Panc1 (cell line): ENCODE results near the gene CLK3.

Experiments
- CTCF ChIP-seq: fragments of 450-650 bp; IDR thresholded peaks from 2 replicates; pipeline ENCODE4 v1.5.1; 2017; ENCODE audit warnings: mild to moderate bottlenecking
- POLR2AphosphoS5 ChIP-seq: IDR thresholded peaks from 2 replicates; pipeline ENCODE4 v1.6.1; 2012; ENCODE audit warnings: mild to moderate bottlenecking, low read depth, low read length, moderate library complexity
- TF ChIP-seq, protein P1 (sequence below), 2 experiments: IDR thresholded peaks; 2 replicates each; pipeline ENCODE4 v1.6.1; 2011 to 2012; ENCODE audit warnings: low read depth in 2 of 2, control low read depth in 1 of 2, low read length in 1 of 2, mild to moderate bottlenecking in 1 of 2, moderate library complexity in 1 of 2; ENCODE audit not compliant: insufficient read depth in 1 of 2

GRCh38 chr15:74626752-74627692 is 11.4 kb downstream of the CLK3 start:
- TF ChIP-seq CTCF: no peak
- no peak for TF ChIP-seq POLR2AphosphoS5
- TF ChIP-seq, protein P1, sequence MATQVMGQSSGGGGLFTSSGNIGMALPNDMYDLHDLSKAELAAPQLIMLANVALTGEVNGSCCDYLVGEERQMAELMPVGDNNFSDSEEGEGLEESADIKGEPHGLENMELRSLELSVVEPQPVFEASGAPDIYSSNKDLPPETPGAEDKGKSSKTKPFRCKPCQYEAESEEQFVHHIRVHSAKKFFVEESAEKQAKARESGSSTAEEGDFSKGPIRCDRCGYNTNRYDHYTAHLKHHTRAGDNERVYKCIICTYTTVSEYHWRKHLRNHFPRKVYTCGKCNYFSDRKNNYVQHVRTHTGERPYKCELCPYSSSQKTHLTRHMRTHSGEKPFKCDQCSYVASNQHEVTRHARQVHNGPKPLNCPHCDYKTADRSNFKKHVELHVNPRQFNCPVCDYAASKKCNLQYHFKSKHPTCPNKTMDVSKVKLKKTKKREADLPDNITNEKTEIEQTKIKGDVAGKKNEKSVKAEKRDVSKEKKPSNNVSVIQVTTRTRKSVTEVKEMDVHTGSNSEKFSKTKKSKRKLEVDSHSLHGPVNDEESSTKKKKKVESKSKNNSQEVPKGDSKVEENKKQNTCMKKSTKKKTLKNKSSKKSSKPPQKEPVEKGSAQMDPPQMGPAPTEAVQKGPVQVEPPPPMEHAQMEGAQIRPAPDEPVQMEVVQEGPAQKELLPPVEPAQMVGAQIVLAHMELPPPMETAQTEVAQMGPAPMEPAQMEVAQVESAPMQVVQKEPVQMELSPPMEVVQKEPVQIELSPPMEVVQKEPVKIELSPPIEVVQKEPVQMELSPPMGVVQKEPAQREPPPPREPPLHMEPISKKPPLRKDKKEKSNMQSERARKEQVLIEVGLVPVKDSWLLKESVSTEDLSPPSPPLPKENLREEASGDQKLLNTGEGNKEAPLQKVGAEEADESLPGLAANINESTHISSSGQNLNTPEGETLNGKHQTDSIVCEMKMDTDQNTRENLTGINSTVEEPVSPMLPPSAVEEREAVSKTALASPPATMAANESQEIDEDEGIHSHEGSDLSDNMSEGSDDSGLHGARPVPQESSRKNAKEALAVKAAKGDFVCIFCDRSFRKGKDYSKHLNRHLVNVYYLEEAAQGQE (IDR thresholded peaks at IDR 0.05; ENCODE audit: insufficient read depth in 1 of 2, low read depth in 2 of 2, low read length in 1 of 2): no peak
